HepG2 (cell line): ENCODE measurements around the gene CYB5D1. TPM values are rescaled to one million over a fixed set of nuclear protein-coding genes. Genes with fewer than 3 reads are reported as not detected.

Experiments
- ARID3A ChIP-seq: IDR thresholded peaks from 2 replicates; pipeline ENCODE4 v1.6.1; 2012; ENCODE audit warnings: low read depth, low read length, improper control_type of control experiment
- EEA1 ChIP-seq: sonication (generic); formaldehyde crosslinking; IDR thresholded peaks from 2 replicates; pipeline ENCODE4 v1.5.1; 2020; ENCODE audit warnings: mild to moderate bottlenecking, missing genetic modification reagents, borderline replicate concordance
- STAG1 ChIP-seq: sonication (generic); formaldehyde crosslinking; IDR thresholded peaks from 2 replicates; pipeline ENCODE4 v1.4.0; 2020; ENCODE audit warnings: missing genetic modification reagents
- ZNF407 ChIP-seq: sonication (generic); formaldehyde crosslinking; IDR thresholded peaks from one replicate; pipeline ENCODE4 v1.5.1; 2020; ENCODE audit warnings: mild to moderate bottlenecking, missing genetic modification reagents; ENCODE audit errors: not compliant biosample characterization
- ZNF550 ChIP-seq: sonication (generic); formaldehyde crosslinking; IDR thresholded peaks from 2 replicates; pipeline ENCODE4 v1.4.0; 2020; ENCODE audit warnings: mild to moderate bottlenecking, missing genetic modification reagents, borderline replicate concordance
- ZNF574 ChIP-seq: sonication (generic); formaldehyde crosslinking; IDR thresholded peaks from 2 replicates; pipeline ENCODE4 v1.4.0; 2020; ENCODE audit warnings: missing genetic modification reagents
- polyA plus RNA-seq, 8 experiments: library from polyadenylated mRNA; depleted of rRNA in 3 of 8; stranded (reverse) in 7 of 8; unstranded in 1 of 8; fragments of >200 nt; fragmentation: Illumina TruSeq in 4 of 8; extraction: Trizol in 4 of 8; gene quantifications; 2 replicates each; pipeline versions ENCODE4 v1.2.1 to v1.2.3, GENCODE V29; 2011 to 2016; ENCODE audit warnings: low read depth in 4 of 8, missing spikeins in 1 of 8, mixed read lengths in 1 of 8; ENCODE audit not compliant: insufficient read depth in 1 of 8
- total RNA-seq, 5 experiments: library from RNA; depleted of rRNA; stranded (reverse); fragments of >200 nt; fragmentation: Illumina TruSeq; extraction: Trizol; gene quantifications; 2 replicates each; pipeline ENCODE4 v1.2.3, GENCODE V29; 2016; ENCODE audit warnings: low read depth in 1 of 5
- TF ChIP-seq, protein P1 (sequence below): sonication (generic); formaldehyde crosslinking; IDR thresholded peaks from 2 replicates; pipeline ENCODE4 v1.5.0; 2020; ENCODE audit warnings: mild to moderate bottlenecking, missing genetic modification reagents, borderline replicate concordance

Gene CYB5D1
- total and polyA plus RNA-seq, 2 of the 13 experiments (the other 11 are each of a cell fraction or from before 2014, with no cell fraction given): 8.9 to 17.0 TPM

DNA sequence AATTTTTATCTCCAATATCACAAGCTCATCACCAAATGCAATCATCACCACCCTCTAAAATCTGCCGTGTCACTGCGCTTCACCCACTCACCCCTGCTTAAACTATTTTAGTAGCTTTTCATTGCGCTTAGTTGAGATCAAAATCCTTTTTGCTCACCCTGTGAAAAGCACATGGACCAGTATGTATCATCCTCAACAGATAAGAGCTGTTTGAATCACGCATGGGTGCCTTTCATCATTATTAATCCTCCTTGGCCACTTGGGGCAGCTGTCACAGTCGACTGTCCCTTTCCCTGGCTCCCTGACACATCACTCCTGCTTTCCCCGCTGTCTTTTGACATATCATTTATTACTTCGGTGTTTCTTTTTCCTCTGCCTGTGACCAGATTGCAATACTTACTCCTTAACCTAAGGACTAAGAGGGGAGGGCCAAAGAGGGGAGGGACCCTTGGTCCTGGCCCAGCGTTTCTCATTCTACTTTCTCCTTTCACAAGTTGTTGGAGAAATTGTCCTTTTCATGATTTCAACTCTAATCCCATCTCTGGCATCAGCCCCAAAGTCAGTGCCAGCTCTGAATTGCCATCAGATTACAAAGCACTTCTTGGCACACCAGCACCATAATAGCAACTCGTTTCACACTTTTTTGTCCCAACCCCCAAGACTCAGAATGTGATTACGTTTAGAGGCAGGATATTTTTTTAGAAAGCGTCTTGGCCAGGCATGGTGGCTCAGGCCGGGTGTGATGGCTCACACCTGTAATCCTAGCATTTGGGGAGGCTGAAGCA lies 32.4 kb upstream of the CYB5D1 start (continued):
- TF ChIP-seq, protein P1, sequence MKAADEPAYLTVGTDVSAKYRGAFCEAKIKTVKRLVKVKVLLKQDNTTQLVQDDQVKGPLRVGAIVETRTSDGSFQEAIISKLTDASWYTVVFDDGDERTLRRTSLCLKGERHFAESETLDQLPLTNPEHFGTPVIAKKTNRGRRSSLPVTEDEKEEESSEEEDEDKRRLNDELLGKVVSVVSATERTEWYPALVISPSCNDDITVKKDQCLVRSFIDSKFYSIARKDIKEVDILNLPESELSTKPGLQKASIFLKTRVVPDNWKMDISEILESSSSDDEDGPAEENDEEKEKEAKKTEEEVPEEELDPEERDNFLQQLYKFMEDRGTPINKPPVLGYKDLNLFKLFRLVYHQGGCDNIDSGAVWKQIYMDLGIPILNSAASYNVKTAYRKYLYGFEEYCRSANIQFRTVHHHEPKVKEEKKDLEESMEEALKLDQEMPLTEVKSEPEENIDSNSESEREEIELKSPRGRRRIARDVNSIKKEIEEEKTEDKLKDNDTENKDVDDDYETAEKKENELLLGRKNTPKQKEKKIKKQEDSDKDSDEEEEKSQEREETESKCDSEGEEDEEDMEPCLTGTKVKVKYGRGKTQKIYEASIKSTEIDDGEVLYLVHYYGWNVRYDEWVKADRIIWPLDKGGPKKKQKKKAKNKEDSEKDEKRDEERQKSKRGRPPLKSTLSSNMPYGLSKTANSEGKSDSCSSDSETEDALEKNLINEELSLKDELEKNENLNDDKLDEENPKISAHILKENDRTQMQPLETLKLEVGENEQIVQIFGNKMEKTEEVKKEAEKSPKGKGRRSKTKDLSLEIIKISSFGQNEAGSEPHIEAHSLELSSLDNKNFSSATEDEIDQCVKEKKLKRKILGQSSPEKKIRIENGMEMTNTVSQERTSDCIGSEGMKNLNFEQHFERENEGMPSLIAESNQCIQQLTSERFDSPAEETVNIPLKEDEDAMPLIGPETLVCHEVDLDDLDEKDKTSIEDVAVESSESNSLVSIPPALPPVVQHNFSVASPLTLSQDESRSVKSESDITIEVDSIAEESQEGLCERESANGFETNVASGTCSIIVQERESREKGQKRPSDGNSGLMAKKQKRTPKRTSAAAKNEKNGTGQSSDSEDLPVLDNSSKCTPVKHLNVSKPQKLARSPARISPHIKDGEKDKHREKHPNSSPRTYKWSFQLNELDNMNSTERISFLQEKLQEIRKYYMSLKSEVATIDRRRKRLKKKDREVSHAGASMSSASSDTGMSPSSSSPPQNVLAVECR (CRISPR knock-in tag): no peak
- TF ChIP-seq ZNF574 (CRISPR knock-in tag) (no peak), STAG1 (CRISPR knock-in tag) (peak; percentile 39; the same call in 1 of the 2 replicates), ZNF550 (CRISPR knock-in tag) (no peak), EEA1 (CRISPR knock-in tag) (no peak), ARID3A (peak; percentile 48; the same call in 1 of the 2 replicates), ZNF407 (CRISPR knock-in tag) (no peak)
